Measurements from ENCODE around the gene TNFAIP8.
A peak's percentile ranks its signal among the peaks of the same experiment; 100 is the strongest.

TNFAIP8 gene

DNA sequence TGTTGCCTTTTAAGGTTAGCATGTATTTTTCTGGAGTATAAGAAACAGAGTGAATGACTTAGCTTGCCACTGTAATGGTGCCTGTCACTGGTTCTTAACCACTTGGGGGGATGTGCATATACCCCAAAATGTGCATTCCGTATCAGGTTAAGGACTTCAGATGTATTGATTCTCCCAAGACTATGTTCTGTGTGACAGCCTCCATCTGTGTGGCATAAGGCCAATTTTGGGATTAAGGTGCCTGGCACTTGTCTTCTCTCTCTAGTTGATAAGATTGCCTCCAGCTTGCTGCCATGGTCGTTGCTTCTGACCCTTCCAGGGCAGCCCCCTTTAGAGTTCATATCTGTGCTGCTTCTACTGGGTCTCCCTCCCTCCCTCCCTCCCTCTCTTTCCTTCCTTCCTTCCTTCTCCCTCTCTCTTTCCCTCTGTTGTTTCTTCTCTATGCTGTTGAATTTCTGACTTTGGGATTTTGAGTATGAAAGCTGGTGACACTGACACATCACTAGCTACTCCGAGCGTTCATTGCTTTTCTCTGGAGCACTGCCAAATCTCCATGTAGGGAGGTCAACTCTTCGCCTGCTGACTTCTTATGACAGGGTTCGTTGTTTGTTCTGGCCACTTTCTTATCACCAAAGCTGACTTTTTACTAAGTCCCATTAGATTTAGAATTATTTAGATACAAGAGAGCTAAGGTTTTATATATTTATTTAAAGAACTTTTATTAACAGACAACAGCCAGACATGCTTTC lies 31.0 kb downstream of the TNFAIP8 start:
- no peak overlapping the region for H3K4me3 ChIP-seq (ENCODE audit: low read depth, low read length)
- TF ChIP-seq, protein P1, sequence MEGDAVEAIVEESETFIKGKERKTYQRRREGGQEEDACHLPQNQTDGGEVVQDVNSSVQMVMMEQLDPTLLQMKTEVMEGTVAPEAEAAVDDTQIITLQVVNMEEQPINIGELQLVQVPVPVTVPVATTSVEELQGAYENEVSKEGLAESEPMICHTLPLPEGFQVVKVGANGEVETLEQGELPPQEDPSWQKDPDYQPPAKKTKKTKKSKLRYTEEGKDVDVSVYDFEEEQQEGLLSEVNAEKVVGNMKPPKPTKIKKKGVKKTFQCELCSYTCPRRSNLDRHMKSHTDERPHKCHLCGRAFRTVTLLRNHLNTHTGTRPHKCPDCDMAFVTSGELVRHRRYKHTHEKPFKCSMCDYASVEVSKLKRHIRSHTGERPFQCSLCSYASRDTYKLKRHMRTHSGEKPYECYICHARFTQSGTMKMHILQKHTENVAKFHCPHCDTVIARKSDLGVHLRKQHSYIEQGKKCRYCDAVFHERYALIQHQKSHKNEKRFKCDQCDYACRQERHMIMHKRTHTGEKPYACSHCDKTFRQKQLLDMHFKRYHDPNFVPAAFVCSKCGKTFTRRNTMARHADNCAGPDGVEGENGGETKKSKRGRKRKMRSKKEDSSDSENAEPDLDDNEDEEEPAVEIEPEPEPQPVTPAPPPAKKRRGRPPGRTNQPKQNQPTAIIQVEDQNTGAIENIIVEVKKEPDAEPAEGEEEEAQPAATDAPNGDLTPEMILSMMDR (IDR thresholded peaks at IDR 0.05; ENCODE audit: low read depth, low read length), result no peak
- in situ Hi-C loops (cut with HindIII; ENCODE audit: low sequenced_read_pairs), result no loop called here
- no peak for DNase-seq (ENCODE audit: low read depth, low spot score)

DNA sequence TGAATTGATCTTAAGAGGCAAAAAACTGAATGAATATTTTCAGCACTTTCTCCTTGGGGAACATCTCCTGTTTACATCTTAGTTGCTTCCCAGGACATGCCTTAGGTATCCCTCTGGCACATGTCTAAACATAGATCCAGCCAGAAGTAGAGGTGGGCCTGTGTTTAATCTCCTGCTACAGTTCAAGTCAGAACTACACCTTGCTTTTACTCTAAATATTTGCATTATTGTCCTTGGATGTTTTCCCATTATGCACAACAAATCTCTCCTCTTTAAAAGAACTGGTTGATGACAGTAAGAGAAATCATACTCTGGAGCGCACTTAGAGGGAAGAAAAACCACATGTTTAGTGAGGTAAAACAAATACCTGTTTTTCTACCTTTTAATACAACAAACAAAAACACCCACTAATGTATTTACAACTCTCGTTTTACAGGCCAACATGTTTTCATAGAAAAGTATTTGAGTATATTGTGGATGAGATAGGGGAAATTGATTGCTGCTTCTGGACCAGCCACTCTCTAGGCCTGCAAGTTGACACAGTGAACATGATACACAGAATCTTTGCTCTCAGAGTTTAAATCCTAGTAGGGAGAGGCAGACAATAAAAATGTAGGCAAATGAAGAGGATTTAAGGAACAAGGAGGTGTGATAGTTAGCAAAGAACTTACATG lies 32.3 kb downstream of the TNFAIP8 start:
- in situ Hi-C loops (cut with HindIII; ENCODE audit: low sequenced_read_pairs), result no loop called here
- TF ChIP-seq, protein P1 (IDR thresholded peaks at IDR 0.05; ENCODE audit: low read depth, low read length), result no peak
- DNase-seq (ENCODE audit: low read depth, low spot score), result no peak
- H3K4me3 ChIP-seq (ENCODE audit: low read depth, low read length), result no peak overlapping the region

DNA sequence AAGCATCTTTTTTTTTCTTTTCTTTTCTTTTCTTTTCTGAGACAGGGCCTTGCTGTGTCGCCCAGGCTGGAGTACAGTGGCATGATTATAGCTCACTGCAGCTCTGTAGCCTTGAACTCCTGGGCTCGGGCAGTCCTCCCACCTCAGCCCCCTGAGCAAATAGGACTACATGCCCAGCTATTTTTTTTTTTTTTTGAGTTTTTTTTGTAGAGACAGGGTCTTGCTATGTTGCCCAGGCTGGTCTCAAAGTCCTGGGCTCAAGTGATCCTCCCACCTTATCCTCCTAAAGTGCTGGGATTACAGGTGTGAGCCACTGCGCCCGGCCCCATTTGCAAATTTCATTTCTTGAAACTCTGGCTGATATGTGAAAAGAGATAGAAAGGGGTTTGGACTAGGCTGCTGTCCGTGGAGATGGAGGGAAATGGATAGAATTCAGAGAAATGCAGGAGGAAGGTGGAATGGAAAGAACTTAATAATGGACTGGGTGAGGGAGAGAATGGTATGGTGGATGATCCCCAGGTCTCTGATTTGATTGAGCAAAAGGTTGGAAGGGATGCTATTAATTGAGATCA lies 32.9 kb downstream of the TNFAIP8 start:
- no peak for DNase-seq (ENCODE audit: low read depth, low spot score)
- TF ChIP-seq, protein P1 (IDR thresholded peaks at IDR 0.05; ENCODE audit: low read depth, low read length), result no peak
- no peak overlapping the region for H3K4me3 ChIP-seq (ENCODE audit: low read depth, low read length)
- in situ Hi-C loops (cut with HindIII; ENCODE audit: low sequenced_read_pairs), result no loop called here

DNA sequence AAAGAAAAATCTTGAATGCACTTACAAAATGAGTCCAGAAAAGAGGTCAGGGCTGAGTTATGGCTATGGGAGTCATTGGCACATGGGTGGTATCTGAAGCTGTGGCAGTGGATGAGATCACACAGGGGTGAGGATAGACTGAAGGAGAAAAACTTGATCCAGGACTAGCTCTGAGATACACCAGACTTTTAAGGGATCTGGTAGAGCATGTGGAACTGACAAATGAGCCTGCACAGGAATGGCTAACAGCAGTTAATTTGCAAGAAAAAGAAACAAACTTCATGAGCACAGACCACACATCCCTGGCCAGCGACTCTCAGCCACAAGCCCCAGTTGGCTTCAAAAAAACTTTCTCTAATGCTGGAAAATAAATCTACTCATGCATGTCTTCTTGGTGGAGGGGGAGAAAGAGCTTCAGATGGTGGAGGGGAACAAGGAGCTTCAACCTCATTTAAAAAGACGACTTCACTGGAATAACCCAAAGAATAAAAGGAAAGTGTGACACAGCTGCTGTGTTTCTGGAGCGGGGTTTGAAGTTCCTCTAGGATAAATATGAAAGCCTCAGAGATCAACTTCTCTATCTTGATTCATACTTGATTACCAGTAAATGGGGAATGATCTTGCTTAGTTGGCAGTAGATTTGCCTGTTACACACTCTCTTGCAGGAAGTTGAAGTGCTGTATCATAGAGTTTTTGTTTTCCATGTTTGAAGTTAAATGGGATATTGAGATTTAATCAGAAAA lies 33.6 kb downstream of the TNFAIP8 start:
- TF ChIP-seq, protein P1 (IDR thresholded peaks at IDR 0.05; ENCODE audit: low read depth, low read length), result no peak
- peak; percentile 57 for DNase-seq (ENCODE audit: low read depth, low spot score)
- in situ Hi-C loops (cut with HindIII; ENCODE audit: low sequenced_read_pairs), result no loop called here
- H3K4me3 ChIP-seq (ENCODE audit: low read depth, low read length), result no peak overlapping the region

DNA sequence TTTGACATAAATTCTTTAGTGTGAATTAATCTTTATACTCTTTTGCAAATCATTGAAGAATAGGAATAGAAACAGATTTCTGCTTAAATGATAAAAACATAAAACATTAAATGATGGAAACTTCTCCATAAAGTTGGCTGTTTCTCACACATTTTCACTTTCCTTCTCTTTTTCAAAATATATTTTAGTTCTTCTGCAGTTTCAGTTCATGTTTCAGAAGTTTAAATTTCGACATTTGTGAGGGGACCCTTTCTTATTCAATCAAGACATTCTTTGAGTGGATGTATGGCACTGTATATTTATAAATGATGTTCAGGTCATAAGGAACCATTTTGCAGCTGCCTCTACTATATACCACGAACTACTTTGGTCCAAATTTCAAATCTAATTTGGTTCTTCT lies 34.6 kb downstream of the TNFAIP8 start:
- H3K4me3 ChIP-seq (ENCODE audit: low read depth, low read length), result no peak overlapping the region
- TF ChIP-seq, protein P1 (IDR thresholded peaks at IDR 0.05; ENCODE audit: low read depth, low read length), result no peak
- DNase-seq (ENCODE audit: low read depth, low spot score), result no peak
- in situ Hi-C loops (cut with HindIII; ENCODE audit: low sequenced_read_pairs), result no loop called here

DNA sequence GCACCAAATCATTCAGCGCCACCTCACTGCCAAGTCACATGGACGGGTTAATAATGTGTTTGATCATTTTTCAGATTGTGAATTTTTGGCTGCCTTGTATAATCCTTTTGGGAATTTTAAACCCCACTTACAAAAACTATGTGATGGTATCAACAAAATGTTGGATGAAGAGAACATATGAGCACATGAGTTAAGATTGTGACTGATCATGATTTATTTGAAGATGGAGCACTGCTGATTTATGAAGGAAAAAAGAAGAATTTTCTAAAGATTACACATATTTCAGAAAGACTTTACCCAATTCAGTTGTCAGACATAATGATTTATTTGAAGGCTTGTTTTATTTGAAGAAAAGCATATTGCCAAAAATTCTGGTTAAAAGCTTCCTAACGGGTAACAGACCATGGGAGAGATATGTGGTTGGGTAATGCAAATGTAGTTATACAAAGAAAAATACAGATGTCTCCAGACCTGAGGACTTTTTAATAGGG lies 37.4 kb downstream of the TNFAIP8 start:
- no peak overlapping the region for H3K4me3 ChIP-seq (ENCODE audit: low read depth, low read length)
- in situ Hi-C loops (cut with HindIII; ENCODE audit: low sequenced_read_pairs), result no loop called here
- TF ChIP-seq, protein P1 (IDR thresholded peaks at IDR 0.05; ENCODE audit: low read depth, low read length), result no peak
- DNase-seq (ENCODE audit: low read depth, low spot score), result no peak
